ENCODE data around the gene ASIC4.
A peak's percentile ranks its signal among the peaks of the same experiment; 100 is the strongest.

DNA sequence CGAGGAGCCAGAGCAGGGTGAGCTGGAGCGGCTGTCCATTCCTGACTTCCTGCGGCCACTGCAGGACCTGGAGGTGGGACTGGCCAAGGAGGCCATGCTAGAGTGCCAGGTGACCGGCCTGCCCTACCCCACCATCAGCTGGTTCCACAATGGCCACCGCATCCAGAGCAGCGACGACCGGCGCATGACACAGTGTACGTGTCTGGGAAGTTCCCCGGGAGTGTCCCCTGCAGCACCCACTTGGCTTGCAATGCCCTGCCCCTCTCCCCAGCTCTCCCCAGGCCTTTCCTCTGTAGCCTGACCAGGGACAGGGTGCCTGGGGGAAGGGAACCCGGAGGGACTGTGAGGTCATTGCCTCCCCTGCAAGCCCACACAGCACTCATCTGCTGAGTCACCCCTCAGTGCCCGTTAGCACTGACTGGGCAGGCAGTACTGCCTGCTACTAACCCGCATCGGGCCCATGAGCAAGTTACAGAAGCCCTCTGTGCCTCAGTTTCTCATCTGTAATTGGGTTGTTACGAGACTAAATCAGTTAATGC lies 45.0 kb upstream of the ASIC4 start:
- TF ChIP-seq, protein P1, sequence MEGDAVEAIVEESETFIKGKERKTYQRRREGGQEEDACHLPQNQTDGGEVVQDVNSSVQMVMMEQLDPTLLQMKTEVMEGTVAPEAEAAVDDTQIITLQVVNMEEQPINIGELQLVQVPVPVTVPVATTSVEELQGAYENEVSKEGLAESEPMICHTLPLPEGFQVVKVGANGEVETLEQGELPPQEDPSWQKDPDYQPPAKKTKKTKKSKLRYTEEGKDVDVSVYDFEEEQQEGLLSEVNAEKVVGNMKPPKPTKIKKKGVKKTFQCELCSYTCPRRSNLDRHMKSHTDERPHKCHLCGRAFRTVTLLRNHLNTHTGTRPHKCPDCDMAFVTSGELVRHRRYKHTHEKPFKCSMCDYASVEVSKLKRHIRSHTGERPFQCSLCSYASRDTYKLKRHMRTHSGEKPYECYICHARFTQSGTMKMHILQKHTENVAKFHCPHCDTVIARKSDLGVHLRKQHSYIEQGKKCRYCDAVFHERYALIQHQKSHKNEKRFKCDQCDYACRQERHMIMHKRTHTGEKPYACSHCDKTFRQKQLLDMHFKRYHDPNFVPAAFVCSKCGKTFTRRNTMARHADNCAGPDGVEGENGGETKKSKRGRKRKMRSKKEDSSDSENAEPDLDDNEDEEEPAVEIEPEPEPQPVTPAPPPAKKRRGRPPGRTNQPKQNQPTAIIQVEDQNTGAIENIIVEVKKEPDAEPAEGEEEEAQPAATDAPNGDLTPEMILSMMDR (IDR thresholded peaks at IDR 0.05): no peak
- TF ChIP-seq POLR2A (IDR thresholded peaks at IDR 0.05) (no peak), POLR2AphosphoS5 (IDR thresholded peaks at IDR 0.05) (peak; percentile 12 to 44 (median 34))
